ENCODE data around the gene PRRC2B. TPM values are rescaled to one million over a fixed set of nuclear protein-coding genes. Genes with fewer than 3 reads are reported as not detected.

The PRRC2B gene
- total and polyA plus RNA-seq, 2 of the 8 experiments (the other 6 are each of a cell fraction or from before 2014, with no cell fraction given), result 37.3 to 249 TPM

GRCh38 chr9:131500939-131501541 is 107.2 kb downstream of the PRRC2B start:
- H3K23ac ChIP-seq (ENCODE audit: insufficient read length), result no peak overlapping the region
- H3K27ac ChIP-seq (ENCODE audit: low read depth, low read length), result no peak overlapping the region
- no peak overlapping the region for H3K18ac ChIP-seq (ENCODE audit: extremely low read depth, low read length)
- no peak for FAIRE-seq
- CTCF ChIA-PET (ENCODE audit: partially characterized antibody), result interaction anchor here (1.0 to 1.9 kb wide), 2 partner anchors 13 to 22 kb away, joined by 3 to 6 read pairs; no protein-coding TSS in a partner anchor
- peaks cover 4% of the 10 kb centered on the region; the same call in 1 of the 2 replicates for H3K79me1 ChIP-seq (ENCODE audit: low read depth, low read length)
- H3K36me3 ChIP-seq (ENCODE audit: control insufficient read depth in 2 of 4, insufficient read depth in 4 of 4, low read length in 3 of 4), result peaks cover 22 to 31% (median 28%) of the 10 kb centered on the region in 4 experiments
- H2AFZ ChIP-seq (ENCODE audit: low read length), result no peak overlapping the region
- H3K4me1 ChIP-seq (replicated peaks in 1 of 4; ENCODE audit: control insufficient read depth in 3 of 4, insufficient read depth in 4 of 4, low read length in 3 of 4), result peaks cover 0 to 9% (median 5%) of the 10 kb centered on the region in 4 experiments; a peak in 4 of 7 replicates
- H4K20me1 ChIP-seq (replicated peaks in 1 of 2; ENCODE audit: control insufficient read depth in 1 of 2, insufficient read depth in 2 of 2, low read length in 2 of 2), result peaks cover 12 to 14% of the 10 kb centered on the region in 2 experiments
- no peak overlapping the region for H2BK120ac ChIP-seq (replicated peaks; ENCODE audit: low read depth, low read length)
- H4K91ac ChIP-seq (replicated peaks; ENCODE audit: insufficient read length, low read length), result no peak overlapping the region
- H3K79me2 ChIP-seq (ENCODE audit: control insufficient read depth in 1 of 2, insufficient read depth in 2 of 2, low read length in 2 of 2), result no peaks in the 10 kb centered on the region; a peak in 1 of 4 replicates
- no peak overlapping the region for H3K9ac ChIP-seq (replicated peaks in 1 of 4; ENCODE audit: extremely low read depth in 1 of 4, low read depth in 3 of 4, low read length in 3 of 4)
- no peak overlapping the region for H3K4me3 ChIP-seq (ENCODE audit: extremely low read depth in 1 of 4, insufficient read depth in 2 of 4, low read depth in 3 of 4, low read length in 4 of 4)
- H2BK12ac ChIP-seq (ENCODE audit: low read depth, low read length), result no peak overlapping the region
- H2BK15ac ChIP-seq (ENCODE audit: low read length), result no peak overlapping the region
- 87% methylated on average over 5 of the region's 5 CpGs; no CpG with 5 or more reads in 1 of the 2 experiments for WGBS, 2 experiments (ENCODE audit: extremely low coverage in 1 of 2, insufficient coverage in 1 of 2, insufficient read length in 1 of 2, insufficient replicate concordance in 2 of 2, low coverage in 1 of 2, low lambda C conversion rate in 2 of 2, missing lambda C conversion rate in 1 of 2)
- H4K8ac ChIP-seq (ENCODE audit: extremely low read depth, insufficient read depth, low read length), result no peak overlapping the region
- H3K4me2 ChIP-seq (ENCODE audit: insufficient read depth in 1 of 2, low read depth in 2 of 2, low read length in 2 of 2), result no peak overlapping the region
- H4K5ac ChIP-seq (ENCODE audit: insufficient read length, low read depth, low read length), result no peak overlapping the region
- peaks cover 5% of the 10 kb centered on the region for H3K23me2 ChIP-seq (ENCODE audit: low read depth, low read length)
- H3K14ac ChIP-seq (ENCODE audit: insufficient read length), result no peak overlapping the region
- POLR2A ChIA-PET (ENCODE audit: partially characterized antibody), result interaction anchor here (0.8 to 1.8 kb wide), 12 partner anchors 9 to 122 kb away, joined by 3 to 7 read pairs (median 4); no protein-coding TSS in a partner anchor
- no peak overlapping the region for H2AK5ac ChIP-seq (ENCODE audit: low read depth, low read length)
- H2BK20ac ChIP-seq (ENCODE audit: low read length), result no peak overlapping the region
- no peaks in the 10 kb centered on the region for H3K9me3 ChIP-seq (ENCODE audit: insufficient read depth in 2 of 2, low read depth in 1 of 2, low read length in 1 of 2)
- TF ChIP-seq ATF2 (IDR thresholded peaks at IDR 0.05; ENCODE audit: low read length) (peak; percentile 36), SP4 (IDR thresholded peaks at IDR 0.05; ENCODE audit: low read length) (0 out of 2 replicates have a peak, but pooled peaks have one; percentile 28), POLR2AphosphoS5 (IDR thresholded peaks at IDR 0.05; ENCODE audit: low read depth, low read length) (peak; percentile 73; the same call in 1 of the 2 replicates), BRCA1 (IDR thresholded peaks at IDR 0.05; ENCODE audit: low read depth, low read length) (no peak), SUZ12 (IDR thresholded peaks at IDR 0.05; ENCODE audit: low read length) (no peak)
- peaks cover 0 to 8% (median 0%) of the 10 kb centered on the region in 4 experiments; a peak in 2 of 7 replicates for H3K27me3 ChIP-seq (replicated peaks in 1 of 4; ENCODE audit: control insufficient read depth in 3 of 4, extremely low read depth in 1 of 4, insufficient read depth in 3 of 4, low read length in 3 of 4)
- H2BK5ac ChIP-seq (ENCODE audit: low read depth, low read length), result no peak overlapping the region
- H3K4ac ChIP-seq (replicated peaks; ENCODE audit: insufficient read length, low read depth, low read length), result no peak overlapping the region
- no peak for DNase-seq (ENCODE audit: low read depth in 1 of 2, low spot score in 2 of 2)
- H3K56ac ChIP-seq (replicated peaks; ENCODE audit: insufficient read length, low read depth, low read length), result no peak overlapping the region

Data from H1 (cell line).